NCI-H2196 (cell line): ENCODE data around the gene METTL16.

Experiments
- DNase-seq: peaks from one replicate; lab custom pipeline; 2025; ENCODE audit not compliant: unreplicated experiment; lab: John Stamatoyannopoulos, UW

Gene METTL16

DNA sequence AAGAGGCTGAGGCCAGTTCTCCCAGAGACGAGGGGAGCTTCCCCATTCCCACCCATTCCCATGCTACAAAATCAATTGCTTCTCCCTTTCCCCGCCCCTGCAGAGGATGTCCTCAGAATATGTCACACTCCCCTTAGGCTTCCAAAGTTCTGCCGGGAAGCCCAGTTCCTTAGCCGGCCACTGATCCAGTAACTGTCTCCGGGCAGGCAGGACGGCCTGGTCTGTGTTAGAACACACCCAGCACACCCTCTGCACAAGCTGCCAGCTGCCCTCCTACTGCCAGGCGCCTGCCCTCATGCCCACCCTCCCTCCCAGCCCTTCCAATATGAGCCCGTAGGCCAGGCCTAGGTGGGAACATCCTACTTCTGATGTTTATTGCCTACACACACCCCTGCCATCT lies 143.3 kb downstream of the METTL16 start:
- DNase-seq = no peak

DNA sequence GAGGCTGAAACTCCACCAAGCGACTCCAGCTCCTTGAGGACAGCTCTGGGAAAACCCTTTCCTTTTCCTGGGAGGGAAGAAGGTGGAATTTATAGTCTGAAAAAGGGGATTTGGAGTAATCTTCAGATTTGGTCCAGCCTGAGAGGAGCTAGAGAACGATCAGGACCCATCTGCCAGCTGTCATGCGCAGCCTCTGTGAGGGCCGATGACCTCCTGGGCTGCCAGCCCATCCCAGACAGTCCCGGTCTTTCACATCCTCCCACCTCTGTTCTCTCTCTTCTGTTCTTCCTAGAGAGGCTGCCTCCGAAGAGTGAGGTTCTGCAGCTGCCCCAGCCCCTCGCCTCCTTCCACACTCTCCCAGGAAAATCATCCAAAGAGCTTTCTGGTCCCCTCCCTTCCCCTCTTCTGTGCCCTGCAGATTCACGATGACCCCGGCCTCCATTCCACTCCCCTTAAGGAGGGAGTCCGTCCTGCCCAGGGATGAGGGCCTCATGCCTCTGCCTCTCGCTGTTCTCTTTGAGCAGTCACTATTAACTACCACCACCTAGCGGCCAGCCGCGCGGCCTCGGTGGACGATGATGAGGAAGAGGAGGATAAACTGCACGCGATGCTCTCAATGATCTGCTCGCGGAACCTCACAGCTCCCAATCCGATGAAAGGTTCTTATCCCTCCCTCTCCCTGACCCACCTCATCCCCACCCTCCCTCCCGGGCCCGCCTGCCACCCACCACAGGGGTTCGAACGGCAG lies 144.8 kb downstream of the METTL16 start:
- no peak for DNase-seq
